ENCODE data around the gene PRPF6.
"Not testable (repeated sequence)": the region's sequence is repeated elsewhere in the genome, so short reads cannot be mapped to it uniquely, and the experiment has no call there.

Gene PRPF6

DNA sequence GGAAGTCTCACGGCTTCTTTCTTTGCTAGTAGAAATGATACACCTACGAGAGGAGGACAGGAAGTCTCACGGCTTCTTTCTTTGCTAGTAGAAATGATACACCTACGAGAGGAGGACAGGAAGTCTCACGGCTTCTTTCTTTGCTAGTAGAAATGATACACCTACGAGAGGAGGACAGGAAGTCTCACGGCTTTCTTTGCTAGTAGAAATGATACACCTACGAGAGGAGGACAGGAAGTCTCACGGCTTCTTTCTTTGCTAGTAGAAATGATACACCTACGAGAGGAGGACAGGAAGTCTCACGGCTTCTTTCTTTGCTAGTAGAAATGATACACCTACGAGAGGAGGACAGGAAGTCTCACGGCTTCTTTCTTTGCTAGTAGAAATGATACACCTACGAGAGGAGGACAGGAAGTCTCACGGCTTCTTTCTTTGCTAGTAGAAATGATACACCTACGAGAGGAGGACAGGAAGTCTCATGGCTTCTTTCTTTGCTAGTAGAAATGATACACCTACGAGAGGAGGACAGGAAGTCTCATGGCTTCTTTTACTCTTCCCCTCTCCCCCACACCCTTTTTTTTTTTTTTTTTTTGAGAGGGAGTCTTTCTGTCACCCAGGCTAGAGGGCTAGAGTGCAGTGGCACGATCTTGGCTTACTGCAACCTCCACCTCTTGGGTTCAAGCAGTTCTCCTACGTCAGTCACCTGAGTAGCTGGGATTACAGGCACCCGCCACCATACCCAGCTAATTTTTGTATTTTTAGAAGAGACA is 31.6 kb downstream of the PRPF6 start:
- not testable (repeated sequence) for DNase-seq

DNA sequence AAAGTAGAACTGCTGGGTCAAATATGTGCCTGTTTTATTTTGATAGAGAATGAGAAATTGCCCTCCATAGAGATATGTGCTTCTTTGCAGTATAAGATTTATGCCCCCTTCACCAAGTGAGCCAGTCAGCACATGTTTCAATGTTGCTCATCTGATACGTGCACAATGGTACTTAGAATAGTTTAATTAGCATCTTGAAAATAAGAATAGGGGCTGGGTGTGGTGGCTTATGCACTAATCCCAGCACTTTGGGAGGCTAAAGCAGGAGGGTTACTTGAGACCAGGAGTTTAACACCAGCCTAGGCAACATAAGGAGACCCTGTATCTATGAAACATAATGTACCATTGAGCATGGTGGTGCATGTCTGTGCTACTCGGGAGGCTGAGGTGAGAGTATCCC is 34.7 kb downstream of the PRPF6 start:
- no peak for DNase-seq

DNA sequence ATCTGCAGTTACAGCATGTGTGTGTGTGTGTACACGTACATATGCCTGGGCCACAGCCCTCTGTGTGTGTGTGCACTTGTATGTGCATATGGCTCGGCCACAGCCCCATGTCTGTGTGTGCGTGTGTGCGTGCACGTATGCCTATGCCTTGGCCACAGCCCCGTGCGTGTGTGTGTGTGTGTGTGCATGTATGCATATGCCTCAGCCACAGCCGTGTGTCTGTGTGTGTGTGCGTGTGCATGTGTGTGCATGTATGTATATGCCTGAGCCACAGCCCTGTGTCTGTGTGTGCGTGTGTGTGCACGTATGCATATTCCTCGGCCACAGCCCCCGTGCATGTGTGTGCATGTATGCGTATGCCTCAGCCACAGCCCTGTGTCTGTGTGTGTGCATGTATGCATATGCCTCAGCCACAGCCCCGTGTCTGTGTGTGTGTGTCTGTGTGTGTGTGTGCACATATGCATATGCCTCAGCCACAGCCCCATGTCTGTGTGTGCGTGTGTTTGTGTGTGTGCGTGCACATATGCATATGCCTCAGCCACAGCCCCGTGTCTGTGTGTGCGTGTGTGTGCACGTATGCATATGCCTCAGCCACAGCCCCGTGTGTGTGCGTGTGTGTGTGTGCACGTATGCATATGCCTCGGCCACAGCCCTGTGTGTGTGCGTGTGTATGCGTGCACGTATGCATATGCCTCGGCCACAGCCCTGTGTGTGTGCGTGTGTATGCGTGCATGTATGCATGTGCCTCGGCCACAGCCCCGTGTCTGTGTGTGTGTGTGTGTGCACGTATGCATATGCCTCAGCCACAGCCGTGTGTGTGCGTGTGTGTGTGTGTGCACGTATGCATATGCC is 40.4 kb downstream of the PRPF6 start:
- DNase-seq = no peak

DNA sequence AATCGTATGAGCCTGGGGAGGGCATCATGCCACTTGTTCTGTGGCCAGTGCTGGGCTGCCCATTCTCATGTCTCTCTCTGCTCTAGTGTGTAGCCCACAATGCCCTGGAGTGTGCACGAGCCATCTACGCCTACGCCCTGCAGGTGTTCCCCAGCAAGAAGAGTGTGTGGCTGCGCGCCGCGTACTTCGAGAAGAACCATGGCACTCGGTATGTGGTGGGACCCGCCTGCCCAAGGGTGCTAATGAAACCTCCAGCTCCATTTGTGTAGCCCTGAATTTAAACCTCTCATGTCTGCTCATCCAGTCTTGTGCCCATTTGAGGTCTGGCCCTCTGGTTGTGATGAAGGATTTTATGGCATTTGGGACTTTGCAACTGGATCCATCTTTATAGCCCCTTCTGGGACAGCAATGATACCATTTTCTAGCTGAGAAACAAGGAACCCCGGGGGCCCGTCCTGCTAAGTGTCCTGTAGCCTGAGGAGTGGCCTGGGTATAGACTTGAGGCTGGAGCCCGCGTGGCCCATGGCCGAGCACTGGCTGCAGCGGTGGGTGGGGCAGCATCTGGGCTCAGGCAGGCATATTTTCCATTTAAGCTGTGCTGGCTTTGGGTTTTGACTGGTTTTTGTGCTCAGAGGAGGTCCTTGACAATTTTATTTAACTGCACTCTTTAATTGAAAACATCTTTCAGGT is 41.9 kb downstream of the PRPF6 start:
- DNase-seq = no peak

DNA sequence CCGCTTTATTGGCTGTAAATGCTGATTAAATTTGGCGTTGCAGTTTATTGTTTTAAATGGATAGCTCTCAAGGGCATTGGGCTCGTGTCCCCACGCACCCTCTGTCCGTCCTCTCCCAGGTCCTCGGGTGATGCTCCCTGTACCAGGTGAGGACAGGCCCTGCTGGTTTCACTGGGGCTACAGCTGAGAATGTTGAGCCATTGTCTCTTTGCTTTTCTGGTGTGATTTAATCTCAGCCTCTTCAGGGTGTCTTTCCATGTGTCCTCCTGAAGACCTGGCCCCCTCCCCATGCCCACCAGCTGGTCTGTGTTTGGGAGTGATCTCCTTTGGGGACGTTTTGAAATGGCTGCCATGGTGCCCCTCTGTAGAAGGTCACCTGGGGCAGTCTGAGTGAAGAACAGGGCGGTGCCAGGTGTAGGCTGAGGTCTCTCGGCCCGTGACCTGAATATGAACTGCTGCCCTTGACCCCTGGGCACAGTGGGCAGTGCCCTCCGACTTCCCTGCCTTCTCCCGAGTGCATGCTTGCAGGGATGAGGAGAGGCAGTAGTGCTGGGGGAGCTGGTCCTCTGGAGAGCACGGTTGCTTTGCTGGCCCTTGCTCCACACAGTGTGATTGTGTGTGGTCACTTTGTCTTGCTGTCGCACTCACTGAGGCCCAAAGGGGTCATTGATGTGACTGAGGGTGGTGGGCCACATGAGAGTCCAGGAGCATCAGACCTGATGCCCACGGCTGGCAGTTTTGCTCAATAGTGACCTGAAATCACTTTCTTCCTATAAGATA is 42.6 kb downstream of the PRPF6 start:
- no peak for DNase-seq

DNA sequence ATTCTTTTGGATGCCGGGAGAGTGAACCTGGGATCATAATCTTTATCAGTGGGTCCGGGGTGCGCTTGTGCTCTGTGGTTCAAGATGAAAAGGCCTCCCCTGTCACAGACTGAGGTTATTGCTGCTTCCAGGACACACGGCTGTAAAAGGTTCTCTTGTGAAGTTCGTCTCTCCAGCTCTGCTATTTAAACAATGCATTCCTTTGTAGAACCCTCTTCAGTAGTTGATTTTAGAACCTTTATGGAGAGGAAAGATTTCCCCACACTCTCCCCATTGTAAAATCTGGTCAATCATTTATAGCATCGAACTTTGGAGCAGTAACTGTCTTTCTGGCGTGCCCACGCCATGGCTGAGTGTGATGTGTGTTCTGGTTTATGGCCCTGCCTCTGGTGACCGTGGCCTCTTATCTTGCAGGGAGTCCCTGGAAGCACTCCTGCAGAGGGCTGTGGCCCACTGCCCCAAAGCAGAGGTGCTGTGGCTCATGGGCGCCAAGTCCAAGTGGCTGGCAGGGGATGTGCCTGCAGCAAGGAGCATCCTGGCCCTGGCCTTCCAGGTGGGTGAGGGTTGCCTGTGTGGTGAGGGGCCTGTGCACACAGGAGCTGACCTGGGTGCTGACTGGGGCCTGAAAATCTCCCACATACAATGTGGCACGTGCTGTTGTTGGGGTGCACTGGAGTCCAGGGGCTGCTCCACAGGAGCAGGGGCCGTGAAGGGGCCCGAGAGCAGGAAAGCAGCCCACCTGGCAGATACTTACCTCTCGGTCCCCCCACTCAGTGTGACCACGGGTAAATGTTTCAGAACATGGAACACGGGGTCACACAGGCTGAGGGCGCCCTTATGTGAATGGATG is 43.4 kb downstream of the PRPF6 start:
- no peak for DNase-seq

DNA sequence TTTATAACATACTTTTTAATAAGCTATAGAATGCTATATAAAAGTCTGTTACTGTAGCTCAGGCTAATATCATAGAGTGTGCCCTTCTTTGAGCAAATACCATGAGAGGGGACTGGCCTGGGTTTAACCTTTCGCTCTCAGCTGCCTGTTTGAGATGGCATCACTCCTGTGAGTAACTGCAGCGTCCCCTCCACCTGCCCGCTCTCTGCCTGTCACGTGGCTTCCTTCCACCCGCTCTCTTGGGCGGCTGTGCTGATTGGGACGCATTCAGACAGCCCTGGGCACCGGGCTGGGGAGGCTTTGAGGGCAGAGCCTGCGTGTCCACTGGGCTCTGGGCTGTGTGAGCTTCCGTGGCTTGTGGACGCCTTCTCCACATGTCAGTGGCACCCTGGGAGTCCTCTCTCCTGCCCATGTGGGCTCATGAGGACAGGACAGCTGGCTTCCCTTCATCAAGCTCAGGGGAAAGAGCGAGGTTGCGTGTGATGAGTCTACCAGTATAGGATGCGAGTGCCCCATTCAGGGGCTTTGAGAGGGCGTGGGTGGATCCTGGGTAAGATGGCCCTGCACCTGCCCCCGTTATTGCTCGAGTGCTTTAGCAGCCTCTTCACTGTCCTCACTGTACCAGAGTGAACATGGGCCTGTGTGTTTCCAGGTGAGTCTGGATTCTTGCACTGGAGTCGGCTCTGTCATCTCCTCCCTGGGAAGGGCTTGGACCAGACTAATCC is 44.3 kb downstream of the PRPF6 start:
- no peak for DNase-seq

DNA sequence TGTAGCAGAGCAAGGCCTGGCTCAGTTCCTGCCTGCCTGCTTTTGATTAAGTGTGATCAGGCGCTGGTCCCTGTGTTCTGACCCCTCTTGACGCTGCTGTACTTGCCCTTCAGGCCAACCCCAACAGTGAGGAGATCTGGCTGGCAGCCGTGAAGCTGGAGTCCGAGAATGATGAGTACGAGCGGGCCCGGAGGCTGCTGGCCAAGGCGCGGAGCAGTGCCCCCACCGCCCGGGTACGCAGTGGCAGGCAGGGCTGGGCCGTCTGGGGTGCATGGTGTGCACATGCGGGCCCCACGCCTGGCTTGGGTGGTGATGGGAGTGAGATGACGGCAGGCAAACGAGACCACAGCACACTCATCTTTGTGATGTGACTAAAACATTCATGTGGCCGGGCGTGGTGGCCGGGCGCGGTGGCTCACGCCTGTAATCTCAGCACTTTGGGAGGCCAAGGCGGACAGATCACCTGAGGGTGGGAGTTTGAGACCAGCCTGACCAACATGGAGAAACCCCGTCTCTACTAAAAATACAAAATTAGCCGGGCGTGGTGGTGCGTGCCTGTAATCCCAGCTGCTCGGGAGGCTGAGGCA is 45.0 kb downstream of the PRPF6 start:
- DNase-seq = no peak

DNA sequence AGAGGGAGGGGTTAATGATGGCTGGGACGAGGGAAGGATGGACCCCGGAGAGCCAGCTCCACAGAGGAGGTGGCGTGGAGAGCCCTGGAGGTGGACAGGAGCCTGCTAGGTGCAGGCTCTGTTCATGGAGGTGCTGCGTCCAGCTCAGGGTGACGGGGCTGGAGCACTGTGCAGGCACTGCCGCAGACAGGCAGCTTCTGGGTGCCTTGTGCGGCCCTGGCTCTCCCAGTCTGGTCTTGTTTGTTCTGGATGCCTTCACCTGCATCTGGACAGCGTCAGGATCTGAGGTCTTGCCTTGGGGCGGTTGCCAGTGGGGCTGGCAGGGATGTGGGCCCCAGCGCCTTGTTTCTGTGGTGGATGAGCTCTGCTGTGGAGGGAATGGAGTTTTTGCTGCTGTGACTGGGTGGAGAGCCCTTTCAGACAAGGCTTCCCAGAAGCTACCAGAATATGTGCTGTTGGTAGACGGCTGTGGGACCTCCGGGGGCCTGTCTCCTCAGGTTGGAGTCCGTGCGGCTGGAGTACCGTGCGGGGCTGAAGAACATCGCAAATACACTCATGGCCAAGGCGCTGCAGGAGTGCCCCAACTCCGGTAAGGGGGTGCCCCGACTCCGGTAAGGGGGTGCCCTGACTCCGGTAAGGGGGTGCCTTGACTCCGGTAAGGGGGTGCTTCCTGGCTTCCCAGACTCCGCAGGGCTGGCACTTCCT is 47.2 kb downstream of the PRPF6 start:
- no peak for DNase-seq

DNA sequence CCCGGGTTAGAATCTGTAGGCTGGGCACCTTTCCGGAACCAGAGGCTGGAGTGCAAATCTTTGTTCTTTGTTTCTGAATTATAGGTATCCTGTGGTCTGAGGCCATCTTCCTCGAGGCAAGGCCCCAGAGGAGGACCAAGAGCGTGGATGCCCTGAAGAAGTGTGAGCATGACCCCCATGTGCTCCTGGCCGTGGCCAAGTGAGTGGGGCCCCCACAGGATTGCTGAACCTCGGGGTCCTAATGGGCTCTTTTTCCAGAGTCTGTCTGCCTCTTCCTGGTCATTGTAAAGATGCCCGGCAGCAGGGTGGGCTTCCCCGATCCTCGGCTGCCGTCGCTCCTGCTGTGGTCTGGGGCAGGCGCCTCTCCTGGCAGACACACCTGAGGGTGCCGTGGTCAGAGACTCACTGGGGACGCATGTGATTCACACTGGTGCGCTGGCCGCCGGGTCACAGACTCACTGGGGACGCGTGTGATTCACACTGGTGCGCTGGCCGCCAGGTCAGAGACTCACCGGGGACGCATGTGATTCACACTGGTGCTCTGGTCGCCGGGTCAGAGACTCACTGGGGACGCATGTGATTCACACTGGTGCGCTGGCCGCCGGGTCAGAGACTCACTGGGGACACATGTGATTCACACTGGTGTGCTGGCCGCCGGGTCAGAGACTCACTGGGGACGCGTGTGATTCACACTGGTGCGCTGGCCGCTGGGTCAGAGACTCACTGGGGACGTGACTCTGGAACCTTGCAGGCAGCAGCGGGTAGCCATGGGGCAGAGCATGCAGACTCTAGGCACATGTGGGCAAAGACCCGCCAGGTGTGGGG is 48.6 kb downstream of the PRPF6 start:
- no peak for DNase-seq

DNA sequence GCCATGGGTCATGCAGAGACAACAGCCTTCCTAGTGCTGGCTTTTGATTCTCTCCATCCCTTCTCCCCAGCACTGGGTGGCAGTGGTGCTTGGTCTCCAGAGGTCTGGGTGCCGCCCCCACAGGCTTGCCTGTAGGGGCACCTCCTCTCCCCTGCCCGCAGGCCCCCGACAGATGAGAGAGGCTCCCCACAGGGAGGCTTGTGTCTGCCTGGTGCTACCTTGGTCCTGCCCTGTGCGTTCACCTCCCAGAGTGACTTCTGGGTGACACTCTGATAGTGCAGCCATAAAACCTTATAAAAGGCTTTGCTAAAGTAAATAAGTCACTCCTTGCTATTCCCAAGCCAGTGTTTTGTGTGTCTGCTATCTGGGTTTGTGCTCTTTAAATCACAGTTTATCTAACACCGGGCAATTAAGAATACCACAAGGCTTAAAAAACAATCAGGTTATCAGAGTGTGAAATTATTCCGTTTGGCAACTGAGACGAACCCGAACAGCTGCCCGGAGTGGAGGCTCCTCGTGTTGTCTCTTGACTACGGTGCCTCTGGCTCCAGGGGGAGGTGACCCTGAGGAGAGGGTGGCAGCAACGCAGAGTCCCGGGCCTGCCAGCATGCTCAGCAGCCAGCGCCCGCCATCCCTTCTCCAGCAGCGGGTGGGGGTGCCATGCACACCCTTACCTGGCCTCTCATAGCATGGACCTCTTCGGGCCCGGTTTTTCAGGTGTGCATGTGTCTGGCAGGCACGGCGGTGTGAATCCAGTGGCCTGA is 49.6 kb downstream of the PRPF6 start:
- no peak for DNase-seq

DNA sequence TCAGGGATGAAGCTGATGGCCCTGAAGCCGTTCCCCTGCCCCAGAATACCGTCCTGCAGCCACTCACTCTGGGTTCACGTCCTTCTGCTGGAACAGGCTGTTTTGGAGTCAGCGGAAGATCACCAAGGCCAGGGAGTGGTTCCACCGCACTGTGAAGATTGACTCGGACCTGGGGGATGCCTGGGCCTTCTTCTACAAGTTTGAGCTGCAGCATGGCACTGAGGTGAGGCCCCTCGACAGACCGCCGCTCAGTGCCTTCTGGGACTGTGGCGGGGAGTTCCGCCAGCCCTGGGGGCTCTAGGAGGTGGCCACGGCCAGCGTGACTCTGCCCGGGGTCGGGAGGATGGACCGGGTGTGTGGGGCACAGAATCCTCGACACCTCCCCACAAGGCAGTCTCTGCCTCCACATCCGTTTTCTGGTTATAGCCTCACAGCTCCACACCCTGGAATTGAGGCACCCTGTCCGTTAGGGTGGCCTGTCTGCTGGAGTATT is 50.9 kb downstream of the PRPF6 start:
- DNase-seq = no peak

DNA sequence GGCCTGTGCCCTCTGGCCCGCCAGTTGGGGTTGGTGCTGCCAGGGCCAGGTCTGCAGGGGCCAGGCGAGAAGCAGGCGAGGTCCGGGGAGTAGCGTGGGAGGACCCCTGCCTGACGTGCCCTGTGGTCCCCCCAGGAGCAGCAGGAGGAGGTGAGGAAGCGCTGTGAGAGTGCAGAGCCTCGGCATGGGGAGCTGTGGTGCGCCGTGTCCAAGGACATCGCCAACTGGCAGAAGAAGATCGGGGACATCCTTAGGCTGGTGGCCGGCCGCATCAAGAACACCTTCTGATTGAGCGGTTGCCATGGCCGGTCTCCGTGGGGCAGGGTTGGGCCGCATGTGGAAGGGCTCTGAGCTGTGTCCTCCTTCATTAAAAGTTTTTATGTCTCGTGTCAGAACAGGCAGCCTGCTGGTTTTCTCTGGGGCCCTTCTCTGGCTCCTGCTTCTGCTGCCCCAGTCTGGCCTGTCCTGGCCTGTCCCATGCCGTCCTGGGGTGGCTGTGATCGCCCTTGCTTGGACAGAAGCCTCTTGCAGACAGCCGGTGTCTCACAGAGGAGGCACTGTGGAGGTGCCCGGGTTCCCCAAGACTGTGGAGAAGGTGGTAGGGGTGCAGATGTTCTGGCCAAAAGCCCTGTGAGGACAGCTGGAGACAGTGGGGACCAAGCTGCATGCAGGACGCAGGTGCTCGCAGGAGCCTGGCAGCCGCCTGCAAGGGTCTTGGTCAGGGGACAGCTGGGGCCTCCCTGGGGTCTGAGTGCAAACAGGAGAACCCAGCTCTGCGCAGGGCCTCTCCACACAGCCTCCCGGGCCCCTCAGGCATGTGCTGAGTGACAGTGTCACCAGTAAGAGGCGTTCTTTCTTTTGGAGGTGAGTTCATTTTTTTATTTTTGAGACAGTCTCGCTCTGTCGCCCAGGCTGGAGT is 52.0 kb downstream of the PRPF6 start:
- DNase-seq = no peak

DNA sequence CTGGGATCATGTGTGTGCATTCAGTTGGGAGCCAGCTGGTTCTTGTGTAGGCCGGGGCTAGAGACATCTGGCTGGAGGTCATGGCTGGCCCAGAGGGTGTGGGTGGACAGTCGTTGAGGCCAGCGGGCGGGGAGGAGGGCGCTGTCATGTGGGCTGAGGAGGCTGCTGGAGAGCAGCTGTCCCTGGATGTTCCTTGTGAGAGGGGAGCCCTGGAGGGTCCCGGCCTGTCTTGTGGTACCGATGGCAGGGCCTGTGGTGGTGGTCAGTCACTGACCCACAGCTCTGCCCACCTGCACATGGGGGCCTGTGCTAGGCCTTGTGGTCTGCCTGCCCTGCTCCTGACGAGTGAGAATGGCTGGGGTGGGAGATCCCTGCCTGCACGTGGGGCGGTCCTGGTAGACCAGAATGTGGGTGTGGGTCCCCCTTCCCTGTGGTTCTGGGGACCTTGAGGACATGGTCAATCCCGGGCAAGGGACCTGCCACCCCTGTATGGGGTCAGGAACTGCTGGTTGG is 53.1 kb downstream of the PRPF6 start:
- no peak for DNase-seq

DNA sequence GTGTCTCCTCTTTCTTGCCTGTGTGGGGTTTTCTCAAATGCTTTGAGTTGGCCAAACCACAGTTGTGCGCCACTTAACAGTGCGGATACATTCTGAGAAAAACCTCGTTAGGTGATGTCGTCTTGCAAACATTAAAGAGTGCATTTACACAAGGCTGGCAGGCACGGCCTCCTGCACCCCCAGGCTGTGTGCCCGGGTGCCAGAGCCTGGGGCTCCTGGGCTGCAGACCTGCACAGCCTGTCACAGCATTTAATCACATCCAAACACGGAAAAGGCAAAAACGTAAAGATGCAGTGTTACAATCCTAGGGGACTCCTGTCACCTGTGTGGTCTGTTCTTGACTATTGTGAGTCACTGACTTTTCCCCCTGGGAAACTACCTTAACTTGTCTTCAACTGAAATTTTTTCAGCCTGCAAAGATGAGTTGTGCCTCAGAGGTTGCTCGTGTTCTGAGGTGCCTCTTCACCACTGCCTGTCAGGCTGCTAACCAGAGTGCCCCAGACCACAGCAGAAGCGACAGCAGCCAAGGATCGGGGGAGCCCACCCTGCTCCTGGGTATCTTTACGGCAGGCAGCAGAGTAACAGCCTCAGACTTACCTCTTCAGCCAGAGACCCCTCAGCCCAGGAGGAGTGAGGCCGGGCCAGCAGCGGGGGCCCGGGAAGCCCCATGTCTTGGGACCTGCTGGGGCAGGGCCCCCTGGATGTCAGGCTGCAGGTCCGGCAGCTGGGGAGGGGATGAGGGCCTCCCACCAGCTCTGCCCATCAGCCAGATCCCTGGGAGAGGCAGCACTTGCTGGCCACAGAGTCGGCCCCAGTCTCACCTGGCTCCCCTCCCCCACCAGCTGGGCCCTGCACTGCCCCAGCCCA is 54.4 kb downstream of the PRPF6 start:
- no peak for DNase-seq

DNA sequence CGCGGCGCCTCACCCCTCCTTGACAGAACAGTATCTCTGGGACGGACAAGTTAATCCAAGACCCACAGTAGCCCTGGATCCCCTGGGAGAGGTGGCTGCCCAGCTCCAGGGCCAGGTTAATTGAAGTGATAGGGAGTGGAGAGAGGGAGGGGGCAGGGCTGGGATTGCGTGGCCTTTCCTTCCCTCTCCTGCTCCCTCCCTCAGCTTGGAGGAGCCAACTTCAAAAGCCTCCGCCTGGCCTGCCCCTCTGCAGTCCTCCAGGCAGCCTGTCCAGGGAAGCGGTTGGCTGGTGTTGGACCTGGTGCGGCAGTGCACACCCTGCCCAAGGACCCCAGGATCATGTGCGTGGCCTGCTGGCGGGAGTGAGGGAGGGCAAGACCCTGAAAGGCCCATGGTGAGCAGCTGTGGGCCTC is 55.0 kb downstream of the PRPF6 start, which contains the start of gene C20orf204:
Gene C20orf204, plus strand, starts transcription at position 250 of the 413 bp plus-strand sequence. Its CDS starts 142 bp downstream, at position 392.
- DNase-seq = no peak
